ENCODE data around the gene CREG2. TPM values are rescaled to one million over a fixed set of nuclear protein-coding genes. Genes with fewer than 3 reads are reported as not detected.

The CREG2 gene
- total and polyA plus RNA-seq, 4 donors, result 8.1 to 48.5 (median 29.5) TPM

DNA sequence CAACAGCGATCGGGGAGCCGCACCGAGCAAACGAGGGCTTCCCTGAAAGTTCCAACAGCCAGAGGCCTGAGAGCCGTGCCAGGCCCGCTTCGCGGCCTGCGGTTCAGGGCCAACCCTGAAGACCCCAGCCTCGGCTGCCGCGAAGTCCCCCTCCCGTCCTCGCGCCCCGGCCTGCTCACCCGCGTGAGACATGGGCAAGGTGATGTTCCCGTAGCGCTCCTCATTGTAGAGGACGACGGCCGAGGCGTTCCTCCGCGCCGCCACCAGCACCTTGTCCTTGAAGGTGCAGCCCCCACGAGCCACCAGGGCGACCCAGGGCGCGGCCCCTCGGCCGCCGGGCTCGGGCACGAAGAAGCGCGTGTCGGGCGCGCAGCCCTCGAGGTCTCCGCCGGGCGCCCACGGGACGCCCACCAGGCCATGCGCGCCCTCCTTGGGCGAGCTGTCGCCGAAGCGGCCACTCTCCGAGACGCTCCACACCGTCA lies 79.3 kb downstream of the CREG2 start:
- WGBS (ENCODE audit: insufficient coverage), result 1% methylated on average over 57 of the region's 57 CpGs
- no peaks in the 10 kb centered on the region for H3K27me3 ChIP-seq (ENCODE audit: control insufficient read depth, insufficient read depth, low read length)
- peaks cover 26% of the 10 kb centered on the region for H3K4me1 ChIP-seq (ENCODE audit: control insufficient read depth, insufficient read depth, low read length)
- no peaks in the 10 kb centered on the region for H3K9me3 ChIP-seq (ENCODE audit: control insufficient read depth, insufficient read depth, low read length)
- peak overlapping the region; percentile 80 for H3K4me3 ChIP-seq (ENCODE audit: low read depth, low read length)
- peak in 2 of 6 donors; percentile 17 to 42 for DNase-seq (ENCODE audit: low read depth in 4 of 6, low spot score in 6 of 6)
- H3K27ac ChIP-seq (ENCODE audit: low read depth, low read length), result no peak overlapping the region
- H3K36me3 ChIP-seq (ENCODE audit: control insufficient read depth, insufficient read depth, low read length), result peaks cover 3% of the 10 kb centered on the region

DNA sequence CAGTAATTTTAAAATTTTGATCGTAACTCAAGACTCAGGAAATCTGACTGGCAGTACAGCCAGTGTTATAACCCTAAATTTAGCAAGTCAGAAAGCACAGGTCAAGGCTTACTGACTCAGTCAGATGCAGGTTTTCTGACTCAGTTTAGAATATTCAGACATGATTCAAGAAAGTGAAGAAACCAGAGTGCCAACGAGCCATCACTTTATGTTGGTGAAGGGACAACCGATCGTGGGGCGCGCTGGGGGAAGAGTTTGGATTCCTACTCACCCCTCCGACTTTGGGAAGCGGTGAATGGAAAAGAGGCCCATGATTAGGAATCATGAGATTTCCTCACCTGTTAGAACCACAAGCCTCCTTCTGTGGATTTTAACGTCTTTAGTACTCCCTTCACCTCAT lies 79.8 kb downstream of the CREG2 start:
- H3K4me3 ChIP-seq (ENCODE audit: low read depth, low read length), result peak overlapping the region; percentile 80
- H3K9me3 ChIP-seq (ENCODE audit: control insufficient read depth, insufficient read depth, low read length), result no peaks in the 10 kb centered on the region
- peaks cover 5% of the 10 kb centered on the region for H3K36me3 ChIP-seq (ENCODE audit: control insufficient read depth, insufficient read depth, low read length)
- no peaks in the 10 kb centered on the region for H3K27me3 ChIP-seq (ENCODE audit: control insufficient read depth, insufficient read depth, low read length)
- no peak overlapping the region for H3K27ac ChIP-seq (ENCODE audit: low read depth, low read length)
- peaks cover 26% of the 10 kb centered on the region for H3K4me1 ChIP-seq (ENCODE audit: control insufficient read depth, insufficient read depth, low read length)
- DNase-seq (ENCODE audit: low read depth in 4 of 6, low spot score in 6 of 6), result no peak
- WGBS (ENCODE audit: insufficient coverage), result 14% methylated on average over 1 of the region's 9 CpGs

DNA sequence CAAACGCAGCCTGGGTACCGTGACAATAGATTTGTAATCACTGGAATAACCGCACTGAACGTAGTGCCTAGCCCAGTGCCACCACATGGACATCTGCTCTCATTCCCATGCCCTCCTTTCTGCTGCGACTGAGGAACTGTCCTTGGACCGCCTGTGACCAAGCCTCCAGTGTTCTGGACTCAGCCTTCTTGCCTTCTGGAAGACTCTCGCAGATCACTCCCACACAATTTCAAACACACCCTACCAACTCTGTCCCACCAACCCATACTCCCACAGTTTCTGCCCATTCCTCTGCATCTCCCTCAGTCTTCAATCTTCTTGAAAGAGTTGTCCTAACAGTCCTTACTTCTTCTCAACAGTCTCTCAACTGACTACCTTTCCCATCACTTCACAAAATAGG lies 80.9 kb downstream of the CREG2 start:
- Histone ChIP-seq H3K27me3 (ENCODE audit: control insufficient read depth, insufficient read depth, low read length) (no peaks in the 10 kb centered on the region), H3K4me3 (ENCODE audit: low read depth, low read length) (peak overlapping the region; percentile 80), H3K27ac (ENCODE audit: low read depth, low read length) (no peak overlapping the region), H3K4me1 (ENCODE audit: control insufficient read depth, insufficient read depth, low read length) (peaks cover 26% of the 10 kb centered on the region), H3K36me3 (ENCODE audit: control insufficient read depth, insufficient read depth, low read length) (peaks cover 6% of the 10 kb centered on the region), H3K9me3 (ENCODE audit: control insufficient read depth, insufficient read depth, low read length) (no peaks in the 10 kb centered on the region)
- WGBS (ENCODE audit: insufficient coverage), result 73% methylated on average over 7 of the region's 7 CpGs
- DNase-seq (ENCODE audit: low read depth in 4 of 6, low spot score in 6 of 6), result no peak

DNA sequence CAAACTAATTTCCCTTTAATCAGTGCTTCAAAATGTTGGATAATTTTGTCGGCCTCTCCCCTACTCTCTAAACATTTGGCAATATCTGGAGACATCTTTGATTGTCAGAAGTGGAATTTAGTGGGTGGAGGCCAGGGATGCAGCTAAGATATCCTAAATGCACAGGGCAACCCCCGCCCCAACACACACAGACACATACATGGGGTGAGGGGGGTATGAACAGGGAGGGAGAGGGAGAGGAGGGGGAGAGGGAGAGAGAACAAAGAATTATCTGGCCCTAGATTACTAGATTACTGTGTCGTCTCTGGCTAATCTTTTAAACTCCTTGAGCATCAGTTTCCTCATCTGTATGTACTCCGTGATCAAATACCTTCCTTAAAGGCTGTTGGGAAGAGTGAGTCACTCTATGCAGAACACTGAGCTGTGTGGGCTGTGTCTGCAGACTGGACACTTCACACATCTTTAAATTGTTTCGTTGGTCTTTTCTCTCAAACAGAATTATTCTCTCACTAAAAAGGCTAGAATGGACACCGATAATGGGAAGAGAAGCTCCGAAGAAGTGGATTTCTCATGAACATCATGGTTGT lies 81.7 kb downstream of the CREG2 start:
- WGBS (ENCODE audit: insufficient coverage), result no CpG with 5 or more reads among the region's 7 CpGs
- H3K4me3 ChIP-seq (ENCODE audit: low read depth, low read length), result no peak overlapping the region
- H3K9me3 ChIP-seq (ENCODE audit: control insufficient read depth, insufficient read depth, low read length), result no peaks in the 10 kb centered on the region
- H3K36me3 ChIP-seq (ENCODE audit: control insufficient read depth, insufficient read depth, low read length), result peaks cover 6% of the 10 kb centered on the region
- no peaks in the 10 kb centered on the region for H3K27me3 ChIP-seq (ENCODE audit: control insufficient read depth, insufficient read depth, low read length)
- DNase-seq (ENCODE audit: low read depth in 4 of 6, low spot score in 6 of 6), result no peak
- H3K4me1 ChIP-seq (ENCODE audit: control insufficient read depth, insufficient read depth, low read length), result peaks cover 29% of the 10 kb centered on the region
- H3K27ac ChIP-seq (ENCODE audit: low read depth, low read length), result no peak overlapping the region

DNA sequence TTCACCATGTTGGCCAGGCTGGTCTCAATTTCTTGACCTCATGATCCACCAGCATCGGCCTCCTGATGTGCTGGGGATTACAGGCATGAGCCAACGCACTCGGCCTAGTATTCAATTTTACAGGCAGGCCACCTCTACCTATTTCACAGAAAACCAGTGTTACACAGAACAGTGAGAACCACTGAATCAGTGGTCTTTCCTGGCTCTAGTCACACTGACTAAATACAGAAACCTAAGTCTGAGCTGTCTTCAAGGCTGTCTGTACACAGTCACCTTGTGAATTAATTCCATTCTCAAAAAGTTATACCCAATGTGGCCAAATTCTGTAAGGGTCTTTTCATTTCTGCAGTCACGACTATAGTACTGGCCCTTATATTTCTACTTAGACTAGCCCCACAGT lies 82.3 kb downstream of the CREG2 start:
- Histone ChIP-seq H3K4me3 (ENCODE audit: low read depth, low read length) (no peak overlapping the region), H3K27ac (ENCODE audit: low read depth, low read length) (no peak overlapping the region)
- WGBS (ENCODE audit: insufficient coverage), result 81% methylated on average over 4 of the region's 4 CpGs

DNA sequence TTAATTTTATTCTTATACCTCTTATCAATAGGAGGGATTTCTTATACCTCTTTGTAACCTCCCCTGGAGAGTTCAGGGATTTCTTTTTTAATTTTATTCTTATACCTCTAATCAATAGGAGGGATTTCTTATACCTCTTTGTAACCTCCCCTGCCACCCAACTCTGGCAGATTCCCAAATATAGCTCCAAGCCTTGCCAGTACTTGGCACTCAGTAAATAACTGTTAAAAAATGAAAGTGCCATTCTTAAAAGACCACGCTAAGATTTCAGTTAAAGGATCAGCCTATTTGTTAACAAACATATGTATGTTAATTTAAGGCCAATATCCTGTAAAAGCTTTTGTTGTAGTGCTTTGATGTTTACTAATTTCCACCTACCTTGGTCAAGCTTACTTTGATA lies 83.6 kb downstream of the CREG2 start:
- WGBS (ENCODE audit: insufficient coverage), result no CpG with 5 or more reads among the region's 1 CpG
- H3K36me3 ChIP-seq (ENCODE audit: control insufficient read depth, insufficient read depth, low read length), result peaks cover 6% of the 10 kb centered on the region
- H3K27ac ChIP-seq (ENCODE audit: low read depth, low read length), result no peak overlapping the region
- H3K9me3 ChIP-seq (ENCODE audit: control insufficient read depth, insufficient read depth, low read length), result no peaks in the 10 kb centered on the region
- DNase-seq (ENCODE audit: low read depth in 4 of 6, low spot score in 6 of 6), result no peak
- peaks cover 25% of the 10 kb centered on the region for H3K4me1 ChIP-seq (ENCODE audit: control insufficient read depth, insufficient read depth, low read length)
- H3K4me3 ChIP-seq (ENCODE audit: low read depth, low read length), result no peak overlapping the region
- no peaks in the 10 kb centered on the region for H3K27me3 ChIP-seq (ENCODE audit: control insufficient read depth, insufficient read depth, low read length)

More for the DNA sequence above, 82.3 kb downstream of the CREG2 start:
- Histone ChIP-seq H3K9me3 (ENCODE audit: control insufficient read depth, insufficient read depth, low read length) (no peaks in the 10 kb centered on the region), H3K4me1 (ENCODE audit: control insufficient read depth, insufficient read depth, low read length) (peaks cover 29% of the 10 kb centered on the region), H3K27me3 (ENCODE audit: control insufficient read depth, insufficient read depth, low read length) (no peaks in the 10 kb centered on the region), H3K36me3 (ENCODE audit: control insufficient read depth, insufficient read depth, low read length) (peaks cover 6% of the 10 kb centered on the region)
- no peak for DNase-seq (ENCODE audit: low read depth in 4 of 6, low spot score in 6 of 6)

GRCh38 chr2:101302016-101302415 lies 85.3 kb downstream of the CREG2 start:
- WGBS (ENCODE audit: insufficient coverage), result no CpG with 5 or more reads among the region's 4 CpGs
- Histone ChIP-seq H3K4me3 (ENCODE audit: low read depth, low read length) (no peak overlapping the region), H3K27me3 (ENCODE audit: control insufficient read depth, insufficient read depth, low read length) (no peaks in the 10 kb centered on the region), H3K9me3 (ENCODE audit: control insufficient read depth, insufficient read depth, low read length) (no peaks in the 10 kb centered on the region), H3K27ac (ENCODE audit: low read depth, low read length) (no peak overlapping the region), H3K4me1 (ENCODE audit: control insufficient read depth, insufficient read depth, low read length) (peaks cover 15% of the 10 kb centered on the region), H3K36me3 (ENCODE audit: control insufficient read depth, insufficient read depth, low read length) (peaks cover 6% of the 10 kb centered on the region)
- no peak for DNase-seq (ENCODE audit: low read depth in 4 of 6, low spot score in 6 of 6)

- H3K4me1 ChIP-seq (ENCODE audit: control insufficient read depth, insufficient read depth, low read length), result peaks cover 10% of the 10 kb centered on the region
- no peak overlapping the region for H3K27ac ChIP-seq (ENCODE audit: low read depth, low read length)
- 55% methylated on average over 3 of the region's 7 CpGs for WGBS (ENCODE audit: insufficient coverage)
Measured at GRCh38 chr2:101300836-101301235, 86.5 kb downstream of the CREG2 start.

DNA sequence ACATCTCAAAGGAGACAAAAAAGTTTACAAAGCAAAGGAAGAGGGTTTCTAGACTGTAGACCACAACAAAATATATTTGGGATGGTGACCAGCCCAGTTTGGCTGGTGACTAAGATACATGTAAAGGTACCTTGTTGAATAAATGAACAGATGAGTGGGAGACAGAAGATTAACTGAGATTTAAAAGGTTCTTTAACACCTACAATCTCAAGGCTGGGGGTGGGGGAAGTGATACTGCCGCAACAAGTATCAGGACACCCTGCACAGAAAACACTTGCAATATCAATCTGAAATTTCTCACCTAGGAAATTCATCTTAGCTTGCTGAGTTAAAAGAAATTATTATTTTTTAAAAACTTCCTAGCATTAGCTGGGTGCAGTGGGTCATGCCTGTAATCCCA lies 87.1 kb downstream of the CREG2 start:
- Histone ChIP-seq H3K4me1 (ENCODE audit: control insufficient read depth, insufficient read depth, low read length) (peaks cover 7% of the 10 kb centered on the region), H3K4me3 (ENCODE audit: low read depth, low read length) (no peak overlapping the region), H3K9me3 (ENCODE audit: control insufficient read depth, insufficient read depth, low read length) (no peaks in the 10 kb centered on the region), H3K36me3 (ENCODE audit: control insufficient read depth, insufficient read depth, low read length) (peaks cover 4% of the 10 kb centered on the region), H3K27ac (ENCODE audit: low read depth, low read length) (no peak overlapping the region), H3K27me3 (ENCODE audit: control insufficient read depth, insufficient read depth, low read length) (no peaks in the 10 kb centered on the region)
- no CpG with 5 or more reads among the region's 1 CpG for WGBS (ENCODE audit: insufficient coverage)
- no peak for DNase-seq (ENCODE audit: low read depth in 4 of 6, low spot score in 6 of 6)

More at GRCh38 chr2:101300836-101301235, 86.5 kb downstream of the CREG2 start:
- no peak for DNase-seq (ENCODE audit: low read depth in 4 of 6, low spot score in 6 of 6)
- Histone ChIP-seq H3K36me3 (ENCODE audit: control insufficient read depth, insufficient read depth, low read length) (peaks cover 6% of the 10 kb centered on the region), H3K9me3 (ENCODE audit: control insufficient read depth, insufficient read depth, low read length) (no peaks in the 10 kb centered on the region), H3K4me3 (ENCODE audit: low read depth, low read length) (no peak overlapping the region), H3K27me3 (ENCODE audit: control insufficient read depth, insufficient read depth, low read length) (no peaks in the 10 kb centered on the region)

DNA sequence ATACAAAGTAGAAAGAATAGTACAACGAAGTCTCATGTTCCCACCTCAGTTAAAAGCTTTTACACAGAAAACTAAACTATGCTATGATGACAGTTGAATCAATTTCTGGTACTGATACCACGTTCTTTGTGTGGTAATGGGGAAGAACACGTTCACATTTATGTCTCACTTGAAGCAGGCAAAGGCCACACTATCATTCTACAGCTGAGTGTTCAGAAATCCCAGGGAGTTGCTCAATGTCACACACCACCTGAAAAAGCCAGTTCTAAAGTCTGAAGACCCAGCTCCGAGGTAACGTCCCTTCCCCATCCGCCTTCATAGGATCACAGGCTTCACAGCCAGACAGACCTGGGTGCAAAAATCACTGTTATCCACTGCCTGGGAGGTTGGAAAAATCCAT lies 87.7 kb downstream of the CREG2 start:
- H3K4me1 ChIP-seq (ENCODE audit: control insufficient read depth, insufficient read depth, low read length), result peaks cover 7% of the 10 kb centered on the region
- no peak overlapping the region for H3K4me3 ChIP-seq (ENCODE audit: low read depth, low read length)
- H3K36me3 ChIP-seq (ENCODE audit: control insufficient read depth, insufficient read depth, low read length), result peaks cover 4% of the 10 kb centered on the region
- WGBS (ENCODE audit: insufficient coverage), result no CpG with 5 or more reads among the region's 6 CpGs
- DNase-seq (ENCODE audit: low read depth in 4 of 6, low spot score in 6 of 6), result no peak
- H3K27ac ChIP-seq (ENCODE audit: low read depth, low read length), result no peak overlapping the region
- no peaks in the 10 kb centered on the region for H3K9me3 ChIP-seq (ENCODE audit: control insufficient read depth, insufficient read depth, low read length)
- no peaks in the 10 kb centered on the region for H3K27me3 ChIP-seq (ENCODE audit: control insufficient read depth, insufficient read depth, low read length)
